Liver (tissue), 9 donors: ENCODE results near the gene GUCD1. TPM values are rescaled to one million over a fixed set of nuclear protein-coding genes. Genes with fewer than 3 reads are reported as not detected.
A peak's percentile ranks its signal among the peaks of the same experiment; 100 is the strongest.

Source experiments
- DNase-seq: peaks from one replicate; pipeline ENCODE4 v3.0.0-alpha.2; 2017; ENCODE audit warnings: low spot score
- H3K27ac ChIP-seq, 2 donors: one replicate each; pipeline ENCODE4 v1.7.0; 2013; ENCODE audit warnings: inconsistent platforms in 2 of 2, low read length in 2 of 2, control low read depth in 1 of 2, low read depth in 1 of 2, mild to moderate bottlenecking in 1 of 2
- H3K27me3 ChIP-seq, 4 donors: one replicate each; pipeline versions ENCODE4 v1.6.1 to v1.7.0; 2013; ENCODE audit warnings: low read length in 3 of 4, inconsistent platforms in 1 of 4, mild to moderate bottlenecking in 1 of 4, moderate library complexity in 1 of 4; ENCODE audit not compliant: control insufficient read depth in 4 of 4, insufficient read depth in 4 of 4
- H3K36me3 ChIP-seq, 4 donors: one replicate each; pipeline versions ENCODE4 v1.6.1 to v1.7.0; 2013; ENCODE audit warnings: low read length in 3 of 4, mild to moderate bottlenecking in 3 of 4, low read depth in 1 of 4, moderate library complexity in 1 of 4; ENCODE audit not compliant: control insufficient read depth in 4 of 4, insufficient read depth in 3 of 4
- H3K4me1 ChIP-seq, 4 donors: one replicate each; pipeline versions ENCODE4 v1.6.1 to v1.7.0; 2013; ENCODE audit warnings: low read length in 3 of 4, mild to moderate bottlenecking in 3 of 4, moderate library complexity in 1 of 4; ENCODE audit not compliant: control insufficient read depth in 4 of 4, insufficient read depth in 4 of 4
- H3K4me3 ChIP-seq, 3 donors: one replicate each; pipeline versions ENCODE4 v1.6.1 to v1.7.0; 2013; ENCODE audit warnings: low read length in 3 of 3, control low read depth in 1 of 3, low read depth in 1 of 3, mild to moderate bottlenecking in 1 of 3
- H3K9ac ChIP-seq, 2 donors: one replicate each; pipeline ENCODE4 v1.7.0; 2013; ENCODE audit warnings: low read length in 2 of 2, mild to moderate bottlenecking in 2 of 2, moderate library complexity in 2 of 2, control low read depth in 1 of 2, low read depth in 1 of 2
- H3K9me3 ChIP-seq, 4 donors: one replicate each; pipeline versions ENCODE4 v1.6.1 to v1.7.0; 2013; ENCODE audit warnings: low read length in 3 of 4; ENCODE audit not compliant: control insufficient read depth in 4 of 4
- EGR1 ChIP-seq, 2 donors: IDR thresholded peaks; 2 replicates each; pipeline ENCODE4 v1.6.1; 2016 to 2018; ENCODE audit warnings: antibody characterized with exemption in 2 of 2, low read depth in 2 of 2
- FOXA1 ChIP-seq: IDR thresholded peaks from 2 replicates; pipeline ENCODE4 v1.6.1; 2016; ENCODE audit warnings: antibody characterized with exemption
- GABPA ChIP-seq, 2 donors: IDR thresholded peaks in 1 of 2; conservative IDR thresholded peaks in 1 of 2; 2 replicates each; pipeline ENCODE4 v1.6.1; 2016; ENCODE audit warnings: antibody characterized with exemption in 2 of 2, mild to moderate bottlenecking in 1 of 2, moderate library complexity in 1 of 2
- HNF4A ChIP-seq, 2 donors: conservative IDR thresholded peaks; 2 replicates each; pipeline ENCODE4 v1.6.1; 2016; ENCODE audit warnings: antibody characterized with exemption in 2 of 2, mild to moderate bottlenecking in 2 of 2
- HNF4G ChIP-seq: IDR thresholded peaks from 2 replicates; pipeline ENCODE4 v1.6.1; 2016; ENCODE audit warnings: antibody characterized with exemption
- JUND ChIP-seq, 2 donors: IDR thresholded peaks; 2 replicates each; pipeline ENCODE4 v1.6.1; 2016; ENCODE audit warnings: antibody characterized with exemption in 2 of 2
- RAD21 ChIP-seq, 2 donors: IDR thresholded peaks; 2 replicates each; pipeline ENCODE4 v1.6.1; 2016; ENCODE audit warnings: antibody characterized with exemption in 2 of 2, mild to moderate bottlenecking in 2 of 2
- RXRA ChIP-seq, 2 donors: IDR thresholded peaks; 2 replicates each; pipeline ENCODE4 v1.6.1; 2017 to 2018; ENCODE audit warnings: antibody characterized with exemption in 2 of 2, mild to moderate bottlenecking in 1 of 2
- SP1 ChIP-seq: IDR thresholded peaks from 2 replicates; pipeline ENCODE4 v1.6.1; 2018; ENCODE audit warnings: antibody characterized with exemption, mild to moderate bottlenecking
- TAF1 ChIP-seq: conservative IDR thresholded peaks from 2 replicates; pipeline ENCODE4 v1.6.1; 2016; ENCODE audit warnings: antibody characterized with exemption, mild to moderate bottlenecking
- YY1 ChIP-seq: IDR thresholded peaks from 2 replicates; pipeline ENCODE4 v1.6.1; 2016; ENCODE audit warnings: antibody characterized with exemption, mild to moderate bottlenecking
- WGBS: extraction: QIAGEN DNeasy Blood & Tissue Kit; methylation state at CpG from one replicate; pipeline ENCODE4 v1.1.7; 2013; 5-methylcytosine and 5-hydroxymethylcytosine counted together
- polyA plus RNA-seq, 2 donors: library from polyadenylated mRNA; stranded (reverse) in 1 of 2; unstranded in 1 of 2; fragments of 200-250 nt in 1 of 2; fragments of >200 nt in 1 of 2; fragmentation: Nextera tagmentation in 1 of 2; extraction: Ambion mirVana in 1 of 2; gene quantifications; one replicate each; pipeline versions ENCODE4 v1.2.1 to v1.2.3, GENCODE V29; 2013 to 2015
- total RNA-seq, 2 donors: library from RNA; depleted of rRNA; stranded (reverse); fragments of >200 nt; gene quantifications; one replicate each; pipeline ENCODE4 v1.2.3, GENCODE V29; 2014
- TF ChIP-seq, protein P1 (sequence below): fragments of 150-350 bp; IDR thresholded peaks from 2 replicates; pipeline ENCODE4 v1.5.1; 2017; ENCODE audit warnings: improper control_type of control experiment, low read depth, low read length; ENCODE audit not compliant: missing input control
- TF ChIP-seq, protein P2 (sequence below): IDR thresholded peaks from 2 replicates; pipeline ENCODE4 v1.6.1; 2016; ENCODE audit warnings: antibody characterized with exemption
- TF ChIP-seq, protein P3 (sequence below): IDR thresholded peaks from 2 replicates; pipeline ENCODE4 v1.6.1; 2016; ENCODE audit warnings: antibody characterized with exemption
- TF ChIP-seq, protein P4 (sequence below): IDR thresholded peaks from 2 replicates; pipeline ENCODE4 v1.6.1; 2016; ENCODE audit warnings: antibody characterized with exemption
- donor health status: healthy.
- donor health status: healthy.
- donor health status: healthy.
- donor health status: healthy.
- donor health status: healthy.

The GUCD1 gene
- total and polyA plus RNA-seq, 4 donors, result 118 to 202 (median 179) TPM

DNA sequence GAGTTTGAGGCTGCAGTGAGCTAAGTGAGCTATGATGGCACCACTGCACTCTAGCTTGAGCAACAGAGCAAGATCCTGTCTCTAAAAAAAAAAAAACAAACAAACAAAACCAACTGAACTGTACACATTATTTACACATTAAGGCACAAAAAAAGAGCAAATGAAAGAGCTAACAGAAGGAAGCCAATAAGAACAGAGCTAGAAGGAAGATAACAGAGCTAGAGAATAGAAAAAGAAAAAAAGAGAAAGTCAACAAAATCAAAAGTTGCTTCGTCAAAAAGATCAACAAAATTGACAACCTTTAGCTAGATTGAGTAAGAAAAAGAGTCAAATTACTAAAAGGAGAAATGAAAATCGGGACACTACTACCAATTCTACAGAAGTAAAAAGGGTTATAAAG, 25.0 kb downstream of the GUCD1 start:
- WGBS, result 38% methylated on average over 2 of the region's 2 CpGs
- Histone ChIP-seq H3K4me1 (peaks cover 5 to 37% (median 12%) of the 10 kb centered on the region in 4 donors), H3K9ac (no peak overlapping the region), H3K36me3 (peaks cover 2 to 29% (median 11%) of the 10 kb centered on the region in 4 donors), H3K27me3 (no peaks in the 10 kb centered on the region), H3K9me3 (no peaks in the 10 kb centered on the region), H3K27ac (peak overlapping the region; percentile 46 to 55), H3K4me3 (no peak overlapping the region)
- no peak for DNase-seq
- TF ChIP-seq, protein P1, sequence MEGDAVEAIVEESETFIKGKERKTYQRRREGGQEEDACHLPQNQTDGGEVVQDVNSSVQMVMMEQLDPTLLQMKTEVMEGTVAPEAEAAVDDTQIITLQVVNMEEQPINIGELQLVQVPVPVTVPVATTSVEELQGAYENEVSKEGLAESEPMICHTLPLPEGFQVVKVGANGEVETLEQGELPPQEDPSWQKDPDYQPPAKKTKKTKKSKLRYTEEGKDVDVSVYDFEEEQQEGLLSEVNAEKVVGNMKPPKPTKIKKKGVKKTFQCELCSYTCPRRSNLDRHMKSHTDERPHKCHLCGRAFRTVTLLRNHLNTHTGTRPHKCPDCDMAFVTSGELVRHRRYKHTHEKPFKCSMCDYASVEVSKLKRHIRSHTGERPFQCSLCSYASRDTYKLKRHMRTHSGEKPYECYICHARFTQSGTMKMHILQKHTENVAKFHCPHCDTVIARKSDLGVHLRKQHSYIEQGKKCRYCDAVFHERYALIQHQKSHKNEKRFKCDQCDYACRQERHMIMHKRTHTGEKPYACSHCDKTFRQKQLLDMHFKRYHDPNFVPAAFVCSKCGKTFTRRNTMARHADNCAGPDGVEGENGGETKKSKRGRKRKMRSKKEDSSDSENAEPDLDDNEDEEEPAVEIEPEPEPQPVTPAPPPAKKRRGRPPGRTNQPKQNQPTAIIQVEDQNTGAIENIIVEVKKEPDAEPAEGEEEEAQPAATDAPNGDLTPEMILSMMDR, result no peak
- peak; percentile 11 for TF ChIP-seq HNF4A (conservative IDR thresholded peaks at IDR 0.05)
- no peak for TF ChIP-seq GABPA (IDR thresholded peaks at IDR 0.05 in 1 of 2, conservative IDR thresholded peaks at IDR 0.05 in 1 of 2)
- TF ChIP-seq EGR1 (IDR thresholded peaks at IDR 0.05; ENCODE audit: low read depth in 2 of 2), result no peak

DNA sequence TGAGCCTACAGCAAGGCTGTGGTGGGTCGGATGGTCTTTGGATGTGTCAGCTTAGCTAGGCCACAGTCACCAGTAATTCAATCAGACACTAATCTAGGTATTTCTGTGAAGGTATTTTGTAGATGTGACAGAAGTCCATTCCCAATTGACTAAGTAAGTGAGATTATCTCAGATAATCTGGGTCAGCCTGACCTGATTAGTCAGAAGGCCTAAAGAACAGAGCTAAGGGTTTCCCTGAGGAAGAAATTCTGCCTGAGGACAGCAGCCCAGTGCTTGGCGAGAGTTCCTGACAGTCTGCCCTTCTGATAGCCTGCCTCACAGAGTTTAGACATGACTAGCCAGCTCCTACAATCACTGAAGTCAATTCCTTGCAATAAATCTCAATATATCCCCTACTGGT, 28.7 kb downstream of the GUCD1 start:
- DNase-seq, result no peak
- Histone ChIP-seq H3K27ac (peak overlapping the region; percentile 5 to 22), H3K4me3 (no peak overlapping the region), H3K9me3 (no peaks in the 10 kb centered on the region), H3K4me1 (peaks cover 5 to 51% (median 27%) of the 10 kb centered on the region in 4 donors), H3K9ac (no peak overlapping the region), H3K27me3 (no peaks in the 10 kb centered on the region), H3K36me3 (peaks cover 2 to 17% (median 10%) of the 10 kb centered on the region in 4 donors)
- whole genome bisulfite sequencing, result 89% methylated on average over 2 of the region's 2 CpGs
- TF ChIP-seq TAF1, result no peak
- TF ChIP-seq, protein P2, sequence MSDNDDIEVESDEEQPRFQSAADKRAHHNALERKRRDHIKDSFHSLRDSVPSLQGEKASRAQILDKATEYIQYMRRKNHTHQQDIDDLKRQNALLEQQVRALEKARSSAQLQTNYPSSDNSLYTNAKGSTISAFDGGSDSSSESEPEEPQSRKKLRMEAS, result no peak
- no peak for TF ChIP-seq YY1
- TF ChIP-seq FOXA1, result no peak
- TF ChIP-seq, protein P1, result no peak
- TF ChIP-seq HNF4A (conservative IDR thresholded peaks at IDR 0.05), result no peak
- TF ChIP-seq SP1, result no peak
- no peak for TF ChIP-seq EGR1 (IDR thresholded peaks at IDR 0.05; ENCODE audit: low read depth in 2 of 2)
- TF ChIP-seq HNF4G, result no peak
- TF ChIP-seq, protein P3, sequence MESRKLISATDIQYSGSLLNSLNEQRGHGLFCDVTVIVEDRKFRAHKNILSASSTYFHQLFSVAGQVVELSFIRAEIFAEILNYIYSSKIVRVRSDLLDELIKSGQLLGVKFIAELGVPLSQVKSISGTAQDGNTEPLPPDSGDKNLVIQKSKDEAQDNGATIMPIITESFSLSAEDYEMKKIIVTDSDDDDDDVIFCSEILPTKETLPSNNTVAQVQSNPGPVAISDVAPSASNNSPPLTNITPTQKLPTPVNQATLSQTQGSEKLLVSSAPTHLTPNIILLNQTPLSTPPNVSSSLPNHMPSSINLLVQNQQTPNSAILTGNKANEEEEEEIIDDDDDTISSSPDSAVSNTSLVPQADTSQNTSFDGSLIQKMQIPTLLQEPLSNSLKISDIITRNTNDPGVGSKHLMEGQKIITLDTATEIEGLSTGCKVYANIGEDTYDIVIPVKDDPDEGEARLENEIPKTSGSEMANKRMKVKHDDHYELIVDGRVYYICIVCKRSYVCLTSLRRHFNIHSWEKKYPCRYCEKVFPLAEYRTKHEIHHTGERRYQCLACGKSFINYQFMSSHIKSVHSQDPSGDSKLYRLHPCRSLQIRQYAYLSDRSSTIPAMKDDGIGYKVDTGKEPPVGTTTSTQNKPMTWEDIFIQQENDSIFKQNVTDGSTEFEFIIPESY, result no peak
- no peak for TF ChIP-seq RXRA (IDR thresholded peaks at IDR 0.05)
- TF ChIP-seq RAD21 (IDR thresholded peaks at IDR 0.05), result no peak
- TF ChIP-seq JUND (IDR thresholded peaks at IDR 0.05), result no peak
- TF ChIP-seq, protein P4, sequence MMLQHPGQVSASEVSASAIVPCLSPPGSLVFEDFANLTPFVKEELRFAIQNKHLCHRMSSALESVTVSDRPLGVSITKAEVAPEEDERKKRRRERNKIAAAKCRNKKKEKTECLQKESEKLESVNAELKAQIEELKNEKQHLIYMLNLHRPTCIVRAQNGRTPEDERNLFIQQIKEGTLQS, result no peak
